ENCODE measurements around the gene PLEKHM3.

- TF ChIP-seq CTCF (IDR thresholded peaks at IDR 0.05): peak; percentile 68
- TF ChIP-seq EZH2 (IDR thresholded peaks at IDR 0.05): no peak
- no peak for TF ChIP-seq EZH2phosphoT487 (IDR thresholded peaks at IDR 0.05)
Measured at GRCh38 chr2:208040199-208041171, 15.2 kb upstream of the PLEKHM3 start.
